Endodermal cell (in vitro differentiated cells): ENCODE data around the gene AHRR. TPM values are rescaled to one million over a fixed set of nuclear protein-coding genes. Genes with fewer than 3 reads are reported as not detected.
"Not testable (repeated sequence)": the region's sequence is repeated elsewhere in the genome, so short reads cannot be mapped to it uniquely, and the experiment has no call there.

Experiments
- DNase-seq: peaks from one replicate; pipeline ENCODE4 v3.0.0-alpha.2; 2017
- H3K27ac ChIP-seq: 2 replicates; pipeline ENCODE4 v1.5.1; 2013; ENCODE audit warnings: mild to moderate bottlenecking, low read depth, low read length, moderate library complexity
- H3K27me3 ChIP-seq: 2 replicates; pipeline ENCODE4 v1.6.1; 2013; ENCODE audit warnings: mild to moderate bottlenecking, low read length, moderate library complexity; ENCODE audit not compliant: insufficient read depth, control insufficient read depth, poor library complexity, severe bottlenecking
- H3K36me3 ChIP-seq: 2 replicates; pipeline ENCODE4 v1.7.0; 2013; ENCODE audit warnings: mild to moderate bottlenecking, low read length, moderate library complexity; ENCODE audit not compliant: control insufficient read depth, insufficient read depth
- H3K4me1 ChIP-seq: one replicate; pipeline ENCODE4 v1.7.0; 2013; ENCODE audit warnings: low read length; ENCODE audit not compliant: control insufficient read depth, insufficient read depth
- H3K4me3 ChIP-seq: 2 replicates; pipeline ENCODE4 v1.5.1; 2013; ENCODE audit warnings: mild to moderate bottlenecking, low read length, moderate library complexity
- H3K9ac ChIP-seq: 2 replicates; pipeline ENCODE4 v1.6.1; 2013; ENCODE audit warnings: mild to moderate bottlenecking, low read length, moderate library complexity; ENCODE audit not compliant: poor library complexity, severe bottlenecking; ENCODE audit errors: extremely low read depth
- H3K9me3 ChIP-seq: 2 replicates; pipeline ENCODE4 v1.6.1; 2013; ENCODE audit warnings: mild to moderate bottlenecking, low read length, moderate library complexity; ENCODE audit not compliant: control insufficient read depth
- H3K27ac Mint-ChIP-seq: 2 replicates; pipeline ENCODE4 v1.8.0; 2020; ENCODE audit warnings: mixed read lengths
- H3K27me3 Mint-ChIP-seq: 2 replicates; pipeline ENCODE4 v1.8.0; 2021; ENCODE audit warnings: mild to moderate bottlenecking, mixed read lengths; ENCODE audit not compliant: insufficient read depth
- H3K36me3 Mint-ChIP-seq: 2 replicates; pipeline ENCODE4 v1.8.0; 2020; ENCODE audit warnings: low read depth, mixed read lengths
- H3K4me1 Mint-ChIP-seq: 2 replicates; pipeline ENCODE4 v1.8.0; 2020; ENCODE audit warnings: mixed read lengths
- H3K4me3 Mint-ChIP-seq: 2 replicates; pipeline ENCODE4 v1.8.0; 2020; ENCODE audit warnings: mild to moderate bottlenecking, moderate library complexity, mixed read lengths
- H3K9me3 Mint-ChIP-seq: 2 replicates; pipeline ENCODE4 v1.8.0; 2020; ENCODE audit warnings: mild to moderate bottlenecking, mixed read lengths
- WGBS, 2 experiments: methylation state at CpG; one replicate each; pipeline versions ENCODE4 v1.1.5 to v1.1.7; 2013; ENCODE audit warnings: missing lambda C conversion rate in 2 of 2, mixed read lengths in 1 of 2; ENCODE audit not compliant: insufficient coverage in 1 of 2, insufficient read length in 1 of 2; 5-methylcytosine and 5-hydroxymethylcytosine counted together
- total RNA-seq, 2 donors: library from RNA; stranded (reverse); fragmentation: NEBNext Ultra II Directional in 1 of 2; extraction: Animal tissue kit (Norgen Biotek cat#: 25700) in 1 of 2; gene quantifications; 2 replicates in 1 of 2; 3 replicates in 1 of 2; pipeline ENCODE4 v1.2.1, GENCODE V29; 2021
- TF ChIP-seq, protein P1 (sequence below): fragments of 200-600 bp; sonication (generic); conservative IDR thresholded peaks from 2 replicates; pipeline ENCODE4 v1.5.0; 2021; ENCODE audit warnings: antibody characterized with exemption, mild to moderate bottlenecking

The AHRR gene
- total RNA-seq, 2 donors from 2014 or later = 1.4 to 2.0 TPM

DNA sequence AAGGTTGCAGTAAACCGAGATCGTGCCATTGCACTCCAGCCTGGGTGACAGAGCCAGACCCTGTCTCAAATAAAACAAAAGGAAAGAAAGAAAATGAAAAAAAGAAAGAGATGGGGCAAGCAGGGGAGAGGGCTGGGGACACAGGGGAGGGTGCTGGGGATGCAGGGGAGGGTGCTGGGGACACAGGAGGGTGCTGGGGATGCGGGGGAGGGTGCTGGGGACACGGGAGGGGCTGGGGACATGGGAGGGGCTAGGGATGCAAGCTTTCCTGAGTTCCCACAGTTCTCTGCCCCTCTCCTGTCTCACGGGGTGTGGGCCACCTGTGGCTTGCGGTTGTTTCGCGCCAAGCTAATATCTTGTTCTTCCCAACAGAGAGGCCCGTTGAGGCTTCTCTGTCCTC lies 42.9 kb upstream of the AHRR start:
- no peak overlapping the region for H3K4me3 Mint-ChIP-seq
- H3K27me3 ChIP-seq = no peaks in the 10 kb centered on the region
- H3K4me1 Mint-ChIP-seq = no peaks in the 10 kb centered on the region
- H3K9me3 ChIP-seq = no peaks in the 10 kb centered on the region
- H3K4me3 ChIP-seq = no peak overlapping the region
- no peak overlapping the region for H3K27ac Mint-ChIP-seq
- peaks cover 22% of the 10 kb centered on the region for H3K9me3 Mint-ChIP-seq
- H3K27ac ChIP-seq = no peak overlapping the region
- H3K36me3 Mint-ChIP-seq = peaks cover 69% of the 10 kb centered on the region
- H3K9ac ChIP-seq = no peak overlapping the region
- DNase-seq = no peak
- TF ChIP-seq, protein P1, sequence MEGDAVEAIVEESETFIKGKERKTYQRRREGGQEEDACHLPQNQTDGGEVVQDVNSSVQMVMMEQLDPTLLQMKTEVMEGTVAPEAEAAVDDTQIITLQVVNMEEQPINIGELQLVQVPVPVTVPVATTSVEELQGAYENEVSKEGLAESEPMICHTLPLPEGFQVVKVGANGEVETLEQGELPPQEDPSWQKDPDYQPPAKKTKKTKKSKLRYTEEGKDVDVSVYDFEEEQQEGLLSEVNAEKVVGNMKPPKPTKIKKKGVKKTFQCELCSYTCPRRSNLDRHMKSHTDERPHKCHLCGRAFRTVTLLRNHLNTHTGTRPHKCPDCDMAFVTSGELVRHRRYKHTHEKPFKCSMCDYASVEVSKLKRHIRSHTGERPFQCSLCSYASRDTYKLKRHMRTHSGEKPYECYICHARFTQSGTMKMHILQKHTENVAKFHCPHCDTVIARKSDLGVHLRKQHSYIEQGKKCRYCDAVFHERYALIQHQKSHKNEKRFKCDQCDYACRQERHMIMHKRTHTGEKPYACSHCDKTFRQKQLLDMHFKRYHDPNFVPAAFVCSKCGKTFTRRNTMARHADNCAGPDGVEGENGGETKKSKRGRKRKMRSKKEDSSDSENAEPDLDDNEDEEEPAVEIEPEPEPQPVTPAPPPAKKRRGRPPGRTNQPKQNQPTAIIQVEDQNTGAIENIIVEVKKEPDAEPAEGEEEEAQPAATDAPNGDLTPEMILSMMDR = no peak
- H3K27me3 Mint-ChIP-seq = no peaks in the 10 kb centered on the region
- WGBS, 2 experiments = 96 to 100% methylated on average over 6 to 9 of the region's 9 CpGs
- H3K36me3 ChIP-seq = peaks cover 23% of the 10 kb centered on the region
- H3K4me1 ChIP-seq = no peaks in the 10 kb centered on the region

- peaks cover 20% of the 10 kb centered on the region for H3K36me3 ChIP-seq
- not testable (repeated sequence) for H3K4me1 Mint-ChIP-seq, H3K9me3 ChIP-seq, H3K9ac ChIP-seq, H3K4me1 ChIP-seq, H3K27ac ChIP-seq, H3K27me3 ChIP-seq, H3K27ac Mint-ChIP-seq, H3K4me3 ChIP-seq, H3K27me3 Mint-ChIP-seq, H3K4me3 Mint-ChIP-seq, DNase-seq
- WGBS, 2 experiments = 83% methylated on average over 11 to 14 of the region's 14 CpGs
- H3K9me3 Mint-ChIP-seq = peaks cover 24% of the 10 kb centered on the region
- peaks cover 70% of the 10 kb centered on the region for H3K36me3 Mint-ChIP-seq
Observed at GRCh38 chr5:279051-279665, 42.4 kb upstream of the AHRR start.

DNA sequence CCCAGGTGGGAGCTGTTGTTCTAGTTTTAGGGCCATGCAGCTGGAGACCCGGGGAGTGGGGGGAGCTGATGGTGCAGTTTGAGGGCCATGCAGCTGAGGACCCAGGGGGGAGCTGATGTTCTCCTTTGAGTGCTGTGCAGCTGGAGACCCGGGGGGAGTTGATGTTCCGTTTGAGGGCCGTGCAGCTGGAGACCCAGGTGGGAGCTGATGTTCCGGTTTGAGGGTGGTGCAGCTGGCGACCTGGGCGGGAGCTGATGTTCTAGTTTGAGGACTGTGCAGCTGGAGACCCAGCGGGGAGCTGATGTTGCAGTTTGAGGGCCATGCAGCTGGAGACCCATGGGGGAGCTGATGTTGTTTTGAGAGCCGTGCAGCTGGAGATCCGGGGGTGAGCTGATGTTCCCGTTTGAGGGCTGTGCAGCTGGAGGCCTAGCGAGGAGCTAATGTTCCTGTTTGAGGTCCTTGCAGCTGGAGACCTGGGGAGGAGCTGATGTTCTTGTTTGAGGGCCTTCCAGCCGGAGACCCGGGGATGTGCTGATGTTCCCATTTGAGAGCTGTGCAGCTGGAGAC lies 35.4 kb upstream of the AHRR start:
- Histone ChIP-seq H3K4me1 (no peaks in the 10 kb centered on the region), H3K9ac (no peak overlapping the region), H3K27ac (no peak overlapping the region), H3K4me3 (no peak overlapping the region), H3K27me3 (no peaks in the 10 kb centered on the region), H3K36me3 (no peaks in the 10 kb centered on the region), H3K9me3 (no peaks in the 10 kb centered on the region)
- Mint-ChIP-seq H3K4me1 (no peaks in the 10 kb centered on the region), H3K36me3 (peaks cover 67% of the 10 kb centered on the region), H3K4me3 (no peak overlapping the region), H3K27ac (no peak overlapping the region), H3K9me3 (peaks cover 22% of the 10 kb centered on the region), H3K27me3 (no peaks in the 10 kb centered on the region)
- TF ChIP-seq, protein P1 = no peak
- 93 to 98% methylated on average over 8 to 14 of the region's 14 CpGs for WGBS, 2 experiments
- DNase-seq = no peak

- not testable (repeated sequence) for H3K9ac ChIP-seq, H3K9me3 Mint-ChIP-seq, H3K4me3 Mint-ChIP-seq, H3K27ac Mint-ChIP-seq, H3K4me3 ChIP-seq, H3K4me1 ChIP-seq, H3K9me3 ChIP-seq, H3K27me3 ChIP-seq, H3K27ac ChIP-seq, H3K27me3 Mint-ChIP-seq, DNase-seq, H3K36me3 ChIP-seq, H3K4me1 Mint-ChIP-seq
- peaks cover 49% of the 10 kb centered on the region for H3K36me3 Mint-ChIP-seq
- 90 to 94% methylated on average over 2 to 7 of the region's 13 CpGs for WGBS, 2 experiments
Observed at GRCh38 chr5:290200-290599, 31.3 kb upstream of the AHRR start.

DNA sequence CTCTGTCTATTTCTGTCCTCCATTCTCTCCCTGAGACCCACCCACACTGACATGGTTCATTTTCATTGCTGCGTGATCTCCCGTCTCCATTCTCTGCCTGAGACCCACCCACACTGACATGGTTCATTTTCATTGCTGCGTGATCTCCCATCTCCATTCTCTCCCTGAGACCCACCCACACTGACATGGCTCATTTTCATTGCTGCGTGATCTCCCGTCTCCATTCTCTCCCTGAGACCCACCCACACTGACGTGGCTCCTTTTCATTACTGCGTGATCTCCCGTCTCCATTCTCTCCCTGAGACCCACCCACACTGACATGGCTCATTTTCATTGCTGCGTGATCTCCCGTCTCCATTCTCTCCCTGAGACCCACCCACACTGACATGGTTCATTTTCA lies 30.2 kb upstream of the AHRR start:
- DNase-seq, H3K27ac ChIP-seq, H3K27me3 Mint-ChIP-seq, H3K9me3 ChIP-seq, H3K27me3 ChIP-seq, H3K4me1 ChIP-seq, H3K4me1 Mint-ChIP-seq, H3K36me3 ChIP-seq, H3K4me3 Mint-ChIP-seq, H3K27ac Mint-ChIP-seq, H3K9ac ChIP-seq, H3K4me3 ChIP-seq, H3K9me3 Mint-ChIP-seq: not testable (repeated sequence)
- 95 to 96% methylated on average over 7 to 10 of the region's 10 CpGs for WGBS, 2 experiments
- H3K36me3 Mint-ChIP-seq = peaks cover 39% of the 10 kb centered on the region

GRCh38 chr5:294788-295187 lies 26.7 kb upstream of the AHRR start:
- WGBS, 2 experiments = 92% methylated on average over 13 of the region's 17 CpGs; no CpG with 5 or more reads in 1 of the 2 experiments
- not testable (repeated sequence) for H3K27ac ChIP-seq, H3K9me3 ChIP-seq, H3K9me3 Mint-ChIP-seq, H3K36me3 ChIP-seq, H3K27me3 Mint-ChIP-seq, DNase-seq, H3K27ac Mint-ChIP-seq, H3K9ac ChIP-seq, H3K4me3 Mint-ChIP-seq, H3K27me3 ChIP-seq, H3K4me1 ChIP-seq, H3K4me3 ChIP-seq
- H3K4me1 Mint-ChIP-seq = peaks cover 20% of the 10 kb centered on the region
- H3K36me3 Mint-ChIP-seq = peaks cover 33% of the 10 kb centered on the region
